RWPE1 (cell line): ENCODE measurements around the gene ASGR2.

Experiments
- CTCF ChIA-PET: fragments of 350-600 bp; sonication (Branson Sonifier 250); formaldehyde crosslinking; extraction: SDS; loops from one replicate; lab custom pipeline; 2021; lab: Yijun Ruan, JAX
- POLR2A ChIA-PET: fragments of 400-600 bp; formaldehyde crosslinking; extraction: SDS; loops from one replicate; lab custom pipeline; 2020; ENCODE audit warnings: antibody characterized with exemption; ENCODE audit not compliant: low non-redundant PET; lab: Yijun Ruan, JAX
- DNase-seq: peaks from one replicate; pipeline ENCODE4 v3.0.0; 2012; ENCODE audit warnings: low spot score
- H3K27ac ChIP-seq: fragments of 450-650 bp; 2 replicates; pipeline ENCODE4 v1.5.1; 2017
- TF ChIP-seq, protein P1 (sequence below): fragments of 450-650 bp; conservative IDR thresholded peaks from 2 replicates; pipeline ENCODE4 v1.5.1; 2017; ENCODE audit warnings: low read depth, mild to moderate bottlenecking

The ASGR2 gene

GRCh38 chr17:7113273-7114071 is 1.1 kb downstream of the ASGR2 start:
- ChIA-PET CTCF (interaction anchor here (0.6 kb wide), 1 partner anchor 101 kb away, joined by 3 read pairs; no protein-coding TSS in a partner anchor), POLR2A (no interaction called here)
- no peak for DNase-seq
- TF ChIP-seq, protein P1, sequence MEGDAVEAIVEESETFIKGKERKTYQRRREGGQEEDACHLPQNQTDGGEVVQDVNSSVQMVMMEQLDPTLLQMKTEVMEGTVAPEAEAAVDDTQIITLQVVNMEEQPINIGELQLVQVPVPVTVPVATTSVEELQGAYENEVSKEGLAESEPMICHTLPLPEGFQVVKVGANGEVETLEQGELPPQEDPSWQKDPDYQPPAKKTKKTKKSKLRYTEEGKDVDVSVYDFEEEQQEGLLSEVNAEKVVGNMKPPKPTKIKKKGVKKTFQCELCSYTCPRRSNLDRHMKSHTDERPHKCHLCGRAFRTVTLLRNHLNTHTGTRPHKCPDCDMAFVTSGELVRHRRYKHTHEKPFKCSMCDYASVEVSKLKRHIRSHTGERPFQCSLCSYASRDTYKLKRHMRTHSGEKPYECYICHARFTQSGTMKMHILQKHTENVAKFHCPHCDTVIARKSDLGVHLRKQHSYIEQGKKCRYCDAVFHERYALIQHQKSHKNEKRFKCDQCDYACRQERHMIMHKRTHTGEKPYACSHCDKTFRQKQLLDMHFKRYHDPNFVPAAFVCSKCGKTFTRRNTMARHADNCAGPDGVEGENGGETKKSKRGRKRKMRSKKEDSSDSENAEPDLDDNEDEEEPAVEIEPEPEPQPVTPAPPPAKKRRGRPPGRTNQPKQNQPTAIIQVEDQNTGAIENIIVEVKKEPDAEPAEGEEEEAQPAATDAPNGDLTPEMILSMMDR = no peak
- no peak overlapping the region for H3K27ac ChIP-seq

- CTCF ChIA-PET = interaction anchor here (0.6 kb wide), 2 partner anchors 38 to 102 kb away, joined by 3 to 7 read pairs; no protein-coding TSS in a partner anchor
- POLR2A ChIA-PET = no interaction called here
- DNase-seq = no peak
- TF ChIP-seq, protein P1 = no peak
- no peak overlapping the region for H3K27ac ChIP-seq
Measured at GRCh38 chr17:7112510-7113108, 2.0 kb downstream of the ASGR2 start.

- ChIA-PET POLR2A (no interaction called here), CTCF (no interaction called here)
- TF ChIP-seq, protein P1 = no peak
- DNase-seq = no peak
- no peak overlapping the region for H3K27ac ChIP-seq
Measured at GRCh38 chr17:7111784-7112509, 2.7 kb downstream of the ASGR2 start.

DNA sequence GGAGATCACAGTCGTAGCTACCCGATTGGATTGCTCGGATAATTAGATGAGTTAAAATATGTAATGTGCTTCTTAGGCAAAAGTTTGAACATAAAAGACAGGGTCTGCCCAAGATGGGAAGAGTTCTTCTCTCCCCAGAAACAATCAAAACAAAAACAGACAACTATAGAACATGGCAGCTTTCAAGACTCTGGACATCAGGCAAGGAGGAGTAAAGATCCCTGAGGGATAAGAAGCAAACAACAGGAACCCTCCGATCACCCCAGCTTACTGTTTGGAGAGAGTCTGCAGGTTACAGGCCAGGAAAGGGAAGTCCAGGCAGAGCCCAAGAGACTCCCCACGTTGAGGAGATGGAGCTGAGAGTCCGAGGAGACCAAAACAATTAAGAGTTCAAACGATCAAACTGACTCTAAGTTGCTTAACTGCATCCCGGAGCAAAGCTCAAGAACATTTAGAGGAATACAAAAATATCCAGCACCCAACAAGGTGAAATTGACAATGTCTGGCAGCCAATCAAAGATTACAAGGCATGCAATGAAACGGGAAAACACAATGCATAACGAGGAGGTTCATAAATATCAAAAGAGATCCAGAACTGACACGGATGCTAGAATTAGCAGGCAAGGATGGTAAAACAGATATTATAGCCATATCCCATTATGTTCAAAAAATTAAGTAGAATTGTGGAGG is 3.9 kb downstream of the ASGR2 start:
- no peak for DNase-seq
- H3K27ac ChIP-seq = no peak overlapping the region
- TF ChIP-seq, protein P1 = no peak
- ChIA-PET CTCF (no interaction called here), POLR2A (no interaction called here)

DNA sequence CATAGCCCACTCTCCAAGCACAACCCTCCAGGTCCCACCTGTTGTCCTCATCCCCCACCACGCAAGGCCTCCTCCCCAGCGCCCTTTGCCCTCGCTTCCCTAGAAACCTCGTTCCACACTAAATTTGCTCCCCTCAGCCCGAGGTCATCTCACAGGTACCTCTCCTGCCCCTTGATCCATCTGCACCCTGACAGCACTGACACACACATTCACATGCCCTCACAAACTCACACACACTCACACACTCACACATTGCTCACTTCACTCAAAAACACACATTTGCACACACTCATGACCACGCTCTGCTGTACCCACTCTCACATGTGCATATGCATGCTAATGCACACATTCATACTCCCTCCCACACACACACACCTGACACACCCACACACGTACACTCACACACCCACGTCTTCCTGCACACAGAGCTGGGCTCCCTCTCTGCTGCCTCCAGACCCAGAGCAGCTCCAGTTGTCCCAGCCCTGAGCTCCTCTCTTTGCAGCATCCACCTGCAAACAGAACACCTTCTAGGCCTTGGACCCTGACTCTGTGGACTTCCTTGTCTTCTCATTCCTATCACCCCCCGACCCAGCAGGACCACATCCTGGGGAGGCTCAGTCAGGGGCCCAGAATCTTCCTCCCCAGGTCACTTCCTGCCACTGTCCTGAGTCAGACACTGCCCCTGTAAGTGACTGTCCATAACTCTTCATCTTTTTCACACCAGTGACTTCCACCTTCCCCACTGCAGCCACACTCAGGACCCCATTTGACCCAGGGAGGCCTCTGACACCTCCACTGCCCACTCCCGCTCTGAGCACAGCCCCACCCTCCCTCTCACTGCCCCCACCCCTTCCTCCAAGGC is 4.9 kb downstream of the ASGR2 start:
- no peak overlapping the region for H3K27ac ChIP-seq
- ChIA-PET CTCF (no interaction called here), POLR2A (no interaction called here)
- no peak for DNase-seq
- TF ChIP-seq, protein P1 = no peak
